HEK293 (cell line): ENCODE data around the gene CENPB.

Experiments used
- ATF2 ChIP-seq: fragments of 450-650 bp; formaldehyde crosslinking; IDR thresholded peaks from 2 replicates; pipeline ENCODE4 v1.5.1; 2016; ENCODE audit warnings: missing biosample characterization, missing genetic modification characterization, low read depth
- ELK4 ChIP-seq: IDR thresholded peaks from 2 replicates; pipeline ENCODE4 v1.6.1; 2011; ENCODE audit warnings: mild to moderate bottlenecking, low read depth, low read length, borderline replicate concordance
- FEZF1 ChIP-seq: fragments of 450-650 bp; formaldehyde crosslinking; IDR thresholded peaks from 2 replicates; pipeline ENCODE4 v1.5.1; 2016; ENCODE audit warnings: missing biosample characterization, missing genetic modification characterization
- GLIS2 ChIP-seq: fragments of 450-650 bp; formaldehyde crosslinking; IDR thresholded peaks from 2 replicates; pipeline ENCODE4 v1.5.1; 2016; ENCODE audit warnings: missing biosample characterization, missing genetic modification characterization
- SETDB1 ChIP-seq: IDR thresholded peaks from one replicate; pipeline ENCODE4 v1.6.1; 2017; ENCODE audit warnings: mild to moderate bottlenecking, low read length, moderate library complexity, mixed read lengths; ENCODE audit not compliant: insufficient read length
- ZBTB11 ChIP-seq: fragments of 450-650 bp; formaldehyde crosslinking; conservative IDR thresholded peaks from 2 replicates; pipeline ENCODE4 v1.5.1; 2016; ENCODE audit warnings: low read depth, missing biosample characterization, missing genetic modification characterization
- ZBTB26 ChIP-seq: fragments of 450-650 bp; formaldehyde crosslinking; optimal IDR thresholded peaks from 2 replicates; pipeline ENCODE3; 2016; ENCODE audit warnings: missing biosample characterization, mild to moderate bottlenecking, missing genetic modification characterization
- ZBTB8A ChIP-seq: fragments of 450-650 bp; formaldehyde crosslinking; IDR thresholded peaks from 2 replicates; pipeline ENCODE4 v1.5.1; 2016; ENCODE audit warnings: missing biosample characterization, missing genetic modification characterization
- ZIC2 ChIP-seq: fragments of 450-650 bp; formaldehyde crosslinking; IDR thresholded peaks from 2 replicates; pipeline ENCODE4 v1.5.1; 2016; ENCODE audit warnings: missing biosample characterization, missing genetic modification characterization
- ZNF157 ChIP-seq: fragments of 450-650 bp; formaldehyde crosslinking; IDR thresholded peaks from 2 replicates; pipeline ENCODE4 v1.5.1; 2016; ENCODE audit warnings: missing biosample characterization, missing genetic modification characterization
- ZNF280C ChIP-seq: fragments of 450-650 bp; formaldehyde crosslinking; IDR thresholded peaks from 2 replicates; pipeline ENCODE4 v1.5.1; 2016; ENCODE audit warnings: missing biosample characterization, missing genetic modification characterization
- ZNF623 ChIP-seq: fragments of 450-650 bp; formaldehyde crosslinking; IDR thresholded peaks from 2 replicates; pipeline ENCODE4 v1.5.1; 2016; ENCODE audit warnings: missing biosample characterization, missing genetic modification characterization
- ZNF707 ChIP-seq: fragments of 450-650 bp; formaldehyde crosslinking; IDR thresholded peaks from 2 replicates; pipeline ENCODE4 v1.5.1; 2016; ENCODE audit warnings: missing biosample characterization, missing genetic modification characterization
- ZNF747 ChIP-seq: fragments of 450-650 bp; formaldehyde crosslinking; IDR thresholded peaks from 2 replicates; pipeline ENCODE4 v1.5.1; 2016; ENCODE audit warnings: missing biosample characterization, missing genetic modification characterization
- TF ChIP-seq, protein P1 (sequence below): fragments of 450-650 bp; formaldehyde crosslinking; IDR thresholded peaks from 2 replicates; pipeline ENCODE4 v1.5.1; 2016; ENCODE audit warnings: missing biosample characterization, missing genetic modification characterization

The CENPB gene

GRCh38 chr20:3786126-3786484 is 435 bp downstream of the CENPB start (continued):
- TF ChIP-seq ZNF280C (tag by site-specific recombination) (no peak), SETDB1 (no peak), ELK4 (no peak), ZNF157 (tag by site-specific recombination) (no peak), ZBTB8A (peak; percentile 51), ZNF747 (tag by site-specific recombination) (no peak), ZBTB26 (peak; percentile 48), ZBTB11 (tag by site-specific recombination) (no peak), GLIS2 (0 out of 2 replicates have a peak, but pooled peaks have one; percentile 46), ATF2 (tag by site-specific recombination) (no peak), ZNF707 (tag by site-specific recombination) (no peak), ZIC2 (tag by site-specific recombination) (no peak), FEZF1 (tag by site-specific recombination) (no peak), ZNF623 (no peak)
- TF ChIP-seq, protein P1, sequence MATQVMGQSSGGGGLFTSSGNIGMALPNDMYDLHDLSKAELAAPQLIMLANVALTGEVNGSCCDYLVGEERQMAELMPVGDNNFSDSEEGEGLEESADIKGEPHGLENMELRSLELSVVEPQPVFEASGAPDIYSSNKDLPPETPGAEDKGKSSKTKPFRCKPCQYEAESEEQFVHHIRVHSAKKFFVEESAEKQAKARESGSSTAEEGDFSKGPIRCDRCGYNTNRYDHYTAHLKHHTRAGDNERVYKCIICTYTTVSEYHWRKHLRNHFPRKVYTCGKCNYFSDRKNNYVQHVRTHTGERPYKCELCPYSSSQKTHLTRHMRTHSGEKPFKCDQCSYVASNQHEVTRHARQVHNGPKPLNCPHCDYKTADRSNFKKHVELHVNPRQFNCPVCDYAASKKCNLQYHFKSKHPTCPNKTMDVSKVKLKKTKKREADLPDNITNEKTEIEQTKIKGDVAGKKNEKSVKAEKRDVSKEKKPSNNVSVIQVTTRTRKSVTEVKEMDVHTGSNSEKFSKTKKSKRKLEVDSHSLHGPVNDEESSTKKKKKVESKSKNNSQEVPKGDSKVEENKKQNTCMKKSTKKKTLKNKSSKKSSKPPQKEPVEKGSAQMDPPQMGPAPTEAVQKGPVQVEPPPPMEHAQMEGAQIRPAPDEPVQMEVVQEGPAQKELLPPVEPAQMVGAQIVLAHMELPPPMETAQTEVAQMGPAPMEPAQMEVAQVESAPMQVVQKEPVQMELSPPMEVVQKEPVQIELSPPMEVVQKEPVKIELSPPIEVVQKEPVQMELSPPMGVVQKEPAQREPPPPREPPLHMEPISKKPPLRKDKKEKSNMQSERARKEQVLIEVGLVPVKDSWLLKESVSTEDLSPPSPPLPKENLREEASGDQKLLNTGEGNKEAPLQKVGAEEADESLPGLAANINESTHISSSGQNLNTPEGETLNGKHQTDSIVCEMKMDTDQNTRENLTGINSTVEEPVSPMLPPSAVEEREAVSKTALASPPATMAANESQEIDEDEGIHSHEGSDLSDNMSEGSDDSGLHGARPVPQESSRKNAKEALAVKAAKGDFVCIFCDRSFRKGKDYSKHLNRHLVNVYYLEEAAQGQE (tag by site-specific recombination), result no peak
